Measurements from ENCODE around the gene FRMD6.
"Not testable (repeated sequence)": the region's sequence is repeated elsewhere in the genome, so short reads cannot be mapped to it uniquely, and the experiment has no call there.

The FRMD6 gene

DNA sequence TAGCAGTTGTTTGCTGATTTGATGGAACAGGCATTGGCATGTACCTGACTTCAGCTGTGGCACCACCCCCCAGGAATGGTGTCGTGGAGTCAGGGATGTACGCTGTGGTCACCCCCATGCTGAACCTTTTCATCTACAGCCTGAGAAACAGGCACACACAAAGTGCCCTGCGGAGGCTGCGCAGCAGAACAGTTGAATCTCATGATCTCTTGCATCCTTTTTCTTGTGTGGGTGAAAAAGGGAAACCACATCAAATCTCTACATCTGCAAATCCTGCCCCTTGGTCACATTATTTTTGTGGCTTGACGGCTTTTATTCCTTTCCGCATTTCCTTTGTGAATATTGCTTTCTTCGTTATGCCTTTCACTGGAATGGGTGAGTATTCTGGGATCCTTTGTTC lies 106.0 kb downstream of the FRMD6 start:
- H3F3A ChIP-seq (ENCODE audit: control insufficient read depth, insufficient read depth); H3K36me3 ChIP-seq (ENCODE audit: control insufficient read depth, low read length); H4K20me1 ChIP-seq (ENCODE audit: control insufficient read depth, insufficient read depth, low read depth, low read length); H3K4me2 ChIP-seq (ENCODE audit: low read length); H3K79me2 ChIP-seq (ENCODE audit: control insufficient read depth, low read length); H3K4me1 ChIP-seq (ENCODE audit: control insufficient read depth, low read length); H3K9me3 ChIP-seq (ENCODE audit: control insufficient read depth, insufficient read depth, low read length); H3K27me3 ChIP-seq (ENCODE audit: control insufficient read depth, low read length); H3K4me3 ChIP-seq (ENCODE audit: low read length); H3K9me2 ChIP-seq (replicated peaks; ENCODE audit: control insufficient read depth, low read length); H3K27ac ChIP-seq (ENCODE audit: low read depth, low read length): not testable (repeated sequence)

DNA sequence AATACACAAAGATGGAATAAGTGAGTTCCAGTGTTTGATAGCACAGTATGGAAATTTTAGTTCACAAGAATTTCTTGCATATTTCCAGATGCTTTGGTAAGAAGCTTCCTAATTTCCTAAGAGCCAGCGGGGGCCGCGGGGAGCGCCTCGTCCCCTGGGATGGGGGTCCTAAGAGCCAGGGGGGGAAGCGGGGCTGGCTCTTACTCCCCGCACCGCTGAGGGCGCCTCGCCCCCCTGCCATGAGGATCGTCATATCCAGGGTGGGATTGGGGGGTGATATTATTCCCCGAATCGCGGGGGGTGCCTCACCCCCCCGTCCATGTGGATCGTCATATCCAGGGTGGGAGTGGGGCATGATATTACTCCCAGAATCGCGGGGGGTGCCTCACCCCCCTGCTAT lies 108.2 kb downstream of the FRMD6 start:
- Histone ChIP-seq H3K9me3 (ENCODE audit: control insufficient read depth, insufficient read depth, low read length) (no peaks in the 10 kb centered on the region), H3K79me2 (ENCODE audit: control insufficient read depth, low read length) (no peaks in the 10 kb centered on the region), H4K20me1 (ENCODE audit: control insufficient read depth, insufficient read depth, low read depth, low read length) (no peaks in the 10 kb centered on the region), H3K27ac (ENCODE audit: low read depth, low read length) (no peak overlapping the region), H3F3A (ENCODE audit: control insufficient read depth, insufficient read depth) (no peaks in the 10 kb centered on the region), H3K4me1 (ENCODE audit: control insufficient read depth, low read length) (no peaks in the 10 kb centered on the region), H3K4me2 (ENCODE audit: low read length) (no peak overlapping the region), H3K4me3 (ENCODE audit: low read length) (no peak overlapping the region), H3K9me2 (replicated peaks; ENCODE audit: control insufficient read depth, low read length) (no peaks in the 10 kb centered on the region), H3K36me3 (ENCODE audit: control insufficient read depth, low read length) (no peaks in the 10 kb centered on the region), H3K27me3 (ENCODE audit: control insufficient read depth, low read length) (no peaks in the 10 kb centered on the region)
- TF ChIP-seq EZH2phosphoT487 (IDR thresholded peaks at IDR 0.05; ENCODE audit: borderline replicate concordance, low read length): no peak
- TF ChIP-seq, protein P1, sequence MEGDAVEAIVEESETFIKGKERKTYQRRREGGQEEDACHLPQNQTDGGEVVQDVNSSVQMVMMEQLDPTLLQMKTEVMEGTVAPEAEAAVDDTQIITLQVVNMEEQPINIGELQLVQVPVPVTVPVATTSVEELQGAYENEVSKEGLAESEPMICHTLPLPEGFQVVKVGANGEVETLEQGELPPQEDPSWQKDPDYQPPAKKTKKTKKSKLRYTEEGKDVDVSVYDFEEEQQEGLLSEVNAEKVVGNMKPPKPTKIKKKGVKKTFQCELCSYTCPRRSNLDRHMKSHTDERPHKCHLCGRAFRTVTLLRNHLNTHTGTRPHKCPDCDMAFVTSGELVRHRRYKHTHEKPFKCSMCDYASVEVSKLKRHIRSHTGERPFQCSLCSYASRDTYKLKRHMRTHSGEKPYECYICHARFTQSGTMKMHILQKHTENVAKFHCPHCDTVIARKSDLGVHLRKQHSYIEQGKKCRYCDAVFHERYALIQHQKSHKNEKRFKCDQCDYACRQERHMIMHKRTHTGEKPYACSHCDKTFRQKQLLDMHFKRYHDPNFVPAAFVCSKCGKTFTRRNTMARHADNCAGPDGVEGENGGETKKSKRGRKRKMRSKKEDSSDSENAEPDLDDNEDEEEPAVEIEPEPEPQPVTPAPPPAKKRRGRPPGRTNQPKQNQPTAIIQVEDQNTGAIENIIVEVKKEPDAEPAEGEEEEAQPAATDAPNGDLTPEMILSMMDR (IDR thresholded peaks at IDR 0.05; ENCODE audit: low read depth, low read length, poor library complexity, severe bottlenecking): no peak

DNA sequence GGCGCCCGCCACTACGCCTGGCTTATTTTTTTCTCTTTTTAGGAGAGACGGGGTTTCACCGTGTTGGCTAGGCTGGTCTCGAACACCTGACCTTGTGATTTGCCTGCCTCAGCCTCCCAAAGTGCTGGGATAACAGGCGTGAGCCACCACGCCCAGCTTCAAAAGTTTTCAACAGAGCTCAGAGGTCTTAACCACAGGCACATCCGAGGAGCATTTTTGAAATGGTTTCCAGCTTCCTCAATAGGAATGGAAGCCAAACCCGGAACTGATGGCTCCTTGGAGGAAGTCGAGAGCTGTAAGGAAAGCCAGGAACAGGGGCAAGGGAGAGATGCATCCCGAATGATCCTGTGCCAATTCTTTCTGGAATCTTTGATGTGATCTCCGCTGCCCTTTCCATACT lies 114.0 kb downstream of the FRMD6 start:
- not testable (repeated sequence) for H3K4me1 ChIP-seq (ENCODE audit: control insufficient read depth, low read length); H3K9me2 ChIP-seq (replicated peaks; ENCODE audit: control insufficient read depth, low read length); H3K4me2 ChIP-seq (ENCODE audit: low read length); H3K27ac ChIP-seq (ENCODE audit: low read depth, low read length); H3K36me3 ChIP-seq (ENCODE audit: control insufficient read depth, low read length); H3K4me3 ChIP-seq (ENCODE audit: low read length); H3F3A ChIP-seq (ENCODE audit: control insufficient read depth, insufficient read depth); H4K20me1 ChIP-seq (ENCODE audit: control insufficient read depth, insufficient read depth, low read depth, low read length); H3K79me2 ChIP-seq (ENCODE audit: control insufficient read depth, low read length); H3K9me3 ChIP-seq (ENCODE audit: control insufficient read depth, insufficient read depth, low read length); H3K27me3 ChIP-seq (ENCODE audit: control insufficient read depth, low read length)

DNA sequence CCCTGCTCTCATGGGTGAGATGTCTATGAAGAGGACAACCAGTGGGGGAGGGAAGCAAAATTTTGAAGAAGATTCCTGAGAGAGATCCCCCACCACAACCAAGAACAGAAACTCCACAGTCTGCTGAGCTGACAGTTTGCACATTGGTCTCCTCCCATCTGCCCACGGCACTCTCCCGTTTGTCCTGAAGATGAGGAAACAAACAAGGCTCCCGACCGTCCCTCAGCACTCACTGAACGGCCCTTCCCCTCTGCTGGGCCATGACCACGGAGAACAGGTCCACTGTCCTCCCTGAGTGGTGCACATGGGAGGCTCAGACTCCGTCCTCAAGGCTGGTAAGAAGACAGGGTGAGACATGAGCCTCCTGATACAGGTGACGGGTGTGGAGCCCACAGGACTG lies 114.9 kb downstream of the FRMD6 start:
- not testable (repeated sequence) for H3K9me3 ChIP-seq (ENCODE audit: control insufficient read depth, insufficient read depth, low read length); H3K4me2 ChIP-seq (ENCODE audit: low read length); H3K4me1 ChIP-seq (ENCODE audit: control insufficient read depth, low read length); H3K79me2 ChIP-seq (ENCODE audit: control insufficient read depth, low read length); H3K9me2 ChIP-seq (replicated peaks; ENCODE audit: control insufficient read depth, low read length); H3K36me3 ChIP-seq (ENCODE audit: control insufficient read depth, low read length); H3F3A ChIP-seq (ENCODE audit: control insufficient read depth, insufficient read depth); H3K27me3 ChIP-seq (ENCODE audit: control insufficient read depth, low read length); H3K4me3 ChIP-seq (ENCODE audit: low read length); H4K20me1 ChIP-seq (ENCODE audit: control insufficient read depth, insufficient read depth, low read depth, low read length); H3K27ac ChIP-seq (ENCODE audit: low read depth, low read length)

DNA sequence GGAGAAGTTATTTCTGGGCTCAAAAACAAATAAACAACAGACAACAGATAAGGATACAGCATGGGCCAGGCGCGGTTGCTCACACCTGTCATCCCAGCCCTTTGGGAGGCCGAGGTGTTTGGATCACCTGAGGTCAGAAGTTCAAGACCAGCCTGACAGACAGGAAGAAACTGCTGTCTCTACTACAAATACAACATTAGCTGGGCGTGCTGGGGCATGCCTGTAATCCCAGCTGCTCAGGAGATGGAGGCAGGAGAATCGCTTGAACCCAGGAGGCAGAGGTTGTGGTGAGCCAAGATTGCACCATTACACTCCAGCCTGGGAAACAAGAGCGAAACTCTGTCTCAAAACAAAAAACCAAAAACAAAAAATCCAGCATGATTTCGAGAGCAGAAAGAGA lies 117.6 kb downstream of the FRMD6 start:
- not testable (repeated sequence) for H4K20me1 ChIP-seq (ENCODE audit: control insufficient read depth, insufficient read depth, low read depth, low read length); H3K27ac ChIP-seq (ENCODE audit: low read depth, low read length); H3K4me1 ChIP-seq (ENCODE audit: control insufficient read depth, low read length); H3K4me2 ChIP-seq (ENCODE audit: low read length); H3K36me3 ChIP-seq (ENCODE audit: control insufficient read depth, low read length); H3K9me2 ChIP-seq (replicated peaks; ENCODE audit: control insufficient read depth, low read length); H3K27me3 ChIP-seq (ENCODE audit: control insufficient read depth, low read length); H3K9me3 ChIP-seq (ENCODE audit: control insufficient read depth, insufficient read depth, low read length); H3K79me2 ChIP-seq (ENCODE audit: control insufficient read depth, low read length); H3K4me3 ChIP-seq (ENCODE audit: low read length); H3F3A ChIP-seq (ENCODE audit: control insufficient read depth, insufficient read depth)

Measured in DOHH2 (cell line).